Body of pancreas (tissue), 4 donors: ENCODE measurements around the gene ARL4A.

Experiments used
- POLR2A ChIP-seq, 3 donors: fragments of 450-650 bp; IDR thresholded peaks; one replicate each; pipeline ENCODE4 v1.6.1; 2016; ENCODE audit warnings: antibody characterized with exemption in 3 of 3, mild to moderate bottlenecking in 2 of 3
- TF ChIP-seq, protein P1 (sequence below), 7 experiments: fragments of 450-650 bp in 4 of 7; fragments of 200-600 bp in 3 of 7; sonication (generic) in 3 of 7; IDR thresholded peaks; one replicate each; pipeline ENCODE4 v1.5.1; 2016 to 2019; ENCODE audit warnings: antibody characterized with exemption in 7 of 7

GRCh38 chr7:12650080-12650479 lies 37.4 kb upstream of the ARL4A start:
- TF ChIP-seq, protein P1, sequence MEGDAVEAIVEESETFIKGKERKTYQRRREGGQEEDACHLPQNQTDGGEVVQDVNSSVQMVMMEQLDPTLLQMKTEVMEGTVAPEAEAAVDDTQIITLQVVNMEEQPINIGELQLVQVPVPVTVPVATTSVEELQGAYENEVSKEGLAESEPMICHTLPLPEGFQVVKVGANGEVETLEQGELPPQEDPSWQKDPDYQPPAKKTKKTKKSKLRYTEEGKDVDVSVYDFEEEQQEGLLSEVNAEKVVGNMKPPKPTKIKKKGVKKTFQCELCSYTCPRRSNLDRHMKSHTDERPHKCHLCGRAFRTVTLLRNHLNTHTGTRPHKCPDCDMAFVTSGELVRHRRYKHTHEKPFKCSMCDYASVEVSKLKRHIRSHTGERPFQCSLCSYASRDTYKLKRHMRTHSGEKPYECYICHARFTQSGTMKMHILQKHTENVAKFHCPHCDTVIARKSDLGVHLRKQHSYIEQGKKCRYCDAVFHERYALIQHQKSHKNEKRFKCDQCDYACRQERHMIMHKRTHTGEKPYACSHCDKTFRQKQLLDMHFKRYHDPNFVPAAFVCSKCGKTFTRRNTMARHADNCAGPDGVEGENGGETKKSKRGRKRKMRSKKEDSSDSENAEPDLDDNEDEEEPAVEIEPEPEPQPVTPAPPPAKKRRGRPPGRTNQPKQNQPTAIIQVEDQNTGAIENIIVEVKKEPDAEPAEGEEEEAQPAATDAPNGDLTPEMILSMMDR (IDR thresholded peaks at IDR 0.05): no peak
- TF ChIP-seq POLR2A (IDR thresholded peaks at IDR 0.05): no peak
